Fibroblast of skin of scalp (primary cell): ENCODE measurements around the gene PATZ1.

Source experiments
- DNase-seq: peaks from one replicate; pipeline ENCODE4 v3.0.0-alpha.2; 2013

The PATZ1 gene

DNA sequence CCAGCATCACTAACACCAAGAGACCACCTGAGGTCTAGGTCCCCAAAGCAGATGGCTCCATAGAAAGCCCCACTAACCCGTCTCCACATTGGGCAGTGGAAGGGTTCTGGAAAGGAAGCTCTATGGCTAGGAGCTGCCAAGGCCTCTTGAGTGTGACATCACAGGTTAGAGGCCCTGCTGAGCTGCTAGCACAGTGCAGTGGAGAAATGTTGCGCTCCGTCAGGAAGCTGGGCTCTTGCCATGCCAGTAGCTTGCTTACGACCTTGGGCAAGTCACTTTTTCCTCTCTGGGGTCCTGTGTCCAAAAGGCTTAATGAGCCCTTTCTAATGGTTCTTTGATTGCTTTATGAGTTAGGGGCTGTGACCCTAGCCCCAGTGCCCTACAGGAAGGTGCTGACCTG lies 64.4 kb downstream of the PATZ1 start:
- DNase-seq = no peak

DNA sequence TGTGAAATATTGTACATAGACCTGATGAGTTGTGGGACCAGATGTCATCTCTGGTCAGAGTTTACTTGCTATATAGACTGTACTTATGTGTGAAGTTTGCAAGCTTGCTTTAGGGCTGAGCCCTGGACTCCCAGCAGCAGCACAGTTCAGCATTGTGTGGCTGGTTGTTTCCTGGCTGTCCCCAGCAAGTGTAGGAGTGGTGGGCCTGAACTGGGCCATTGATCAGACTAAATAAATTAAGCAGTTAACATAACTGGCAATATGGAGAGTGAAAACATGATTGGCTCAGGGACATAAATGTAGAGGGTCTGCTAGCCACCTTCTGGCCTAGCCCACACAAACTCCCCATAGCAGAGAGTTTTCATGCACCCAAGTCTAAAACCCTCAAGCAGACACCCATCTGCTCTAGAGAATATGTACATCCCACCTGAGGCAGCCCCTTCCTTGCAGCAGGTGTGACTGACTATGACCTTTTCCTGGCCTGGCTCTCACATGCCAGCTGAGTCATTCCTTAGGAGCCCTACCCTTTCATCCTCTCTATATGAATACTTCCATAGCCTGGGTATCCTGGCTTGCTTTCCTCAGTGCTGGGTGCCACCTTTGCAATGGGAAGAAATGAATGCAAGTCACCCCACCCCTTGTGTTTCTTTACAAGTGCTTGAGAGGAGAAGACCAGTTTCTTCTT lies 66.2 kb downstream of the PATZ1 start:
- no peak for DNase-seq

DNA sequence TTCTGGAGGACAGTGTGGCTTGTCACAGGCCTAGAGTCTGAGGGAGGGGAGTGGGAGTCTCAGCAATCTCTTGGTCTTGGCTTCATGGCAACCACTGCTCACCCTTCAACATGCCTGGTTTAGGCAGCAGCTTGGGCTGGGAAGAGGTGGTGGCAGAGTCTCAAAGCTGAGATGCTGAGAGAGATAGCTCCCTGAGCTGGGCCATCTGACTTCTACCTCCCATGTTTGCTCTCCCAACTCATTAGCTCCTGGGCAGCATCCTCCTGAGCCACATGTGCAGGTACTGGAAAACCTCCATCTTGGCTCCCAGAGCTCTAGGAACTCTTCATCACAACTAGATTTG lies 66.8 kb downstream of the PATZ1 start:
- DNase-seq = no peak

DNA sequence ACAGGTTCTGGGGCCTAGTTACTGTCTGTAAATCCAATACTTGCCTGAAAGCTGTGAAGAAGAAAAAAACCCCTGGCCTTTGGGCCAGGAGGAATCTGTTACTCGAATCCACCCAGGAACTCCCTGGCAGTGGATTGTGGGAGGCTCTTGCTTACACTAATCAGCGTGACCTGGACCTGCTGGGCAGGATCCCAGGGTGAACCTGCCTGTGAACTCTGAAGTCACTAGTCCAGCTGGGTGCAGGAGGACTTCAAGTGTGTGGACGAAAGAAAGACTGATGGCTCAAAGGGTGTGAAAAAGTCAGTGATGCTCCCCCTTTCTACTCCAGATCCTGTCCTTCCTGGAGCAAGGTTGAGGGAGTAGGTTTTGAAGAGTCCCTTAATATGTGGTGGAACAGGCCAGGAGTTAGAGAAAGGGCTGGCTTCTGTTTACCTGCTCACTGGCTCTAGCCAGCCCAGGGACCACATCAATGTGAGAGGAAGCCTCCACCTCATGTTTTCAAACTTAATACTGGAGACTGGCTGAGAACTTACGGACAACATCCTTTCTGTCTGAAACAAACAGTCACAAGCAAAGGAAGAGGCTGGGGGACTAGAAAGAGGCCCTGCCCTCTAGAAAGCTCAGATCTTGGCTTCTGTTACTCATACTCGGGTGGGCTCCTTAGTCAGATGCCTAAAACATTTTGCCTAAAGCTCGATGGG lies 67.4 kb downstream of the PATZ1 start:
- DNase-seq = no peak

DNA sequence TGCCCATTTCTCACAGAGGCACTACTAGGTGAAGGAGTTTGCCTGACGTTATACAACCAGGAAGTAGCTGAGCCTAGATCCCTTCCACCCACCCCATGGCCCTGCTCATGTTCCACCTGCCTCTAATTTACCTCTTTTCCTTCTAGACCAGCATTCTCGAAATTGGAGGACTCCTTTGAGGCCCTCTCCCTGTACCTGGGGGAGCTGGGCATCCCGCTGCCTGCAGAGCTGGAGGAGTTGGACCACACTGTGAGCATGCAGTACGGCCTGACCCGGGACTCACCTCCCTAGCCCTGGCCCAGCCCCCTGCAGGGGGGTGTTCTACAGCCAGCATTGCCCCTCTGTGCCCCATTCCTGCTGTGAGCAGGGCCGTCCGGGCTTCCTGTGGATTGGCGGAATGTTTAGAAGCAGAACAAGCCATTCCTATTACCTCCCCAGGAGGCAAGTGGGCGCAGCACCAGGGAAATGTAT lies 68.0 kb downstream of the PATZ1 start:
- no peak for DNase-seq

DNA sequence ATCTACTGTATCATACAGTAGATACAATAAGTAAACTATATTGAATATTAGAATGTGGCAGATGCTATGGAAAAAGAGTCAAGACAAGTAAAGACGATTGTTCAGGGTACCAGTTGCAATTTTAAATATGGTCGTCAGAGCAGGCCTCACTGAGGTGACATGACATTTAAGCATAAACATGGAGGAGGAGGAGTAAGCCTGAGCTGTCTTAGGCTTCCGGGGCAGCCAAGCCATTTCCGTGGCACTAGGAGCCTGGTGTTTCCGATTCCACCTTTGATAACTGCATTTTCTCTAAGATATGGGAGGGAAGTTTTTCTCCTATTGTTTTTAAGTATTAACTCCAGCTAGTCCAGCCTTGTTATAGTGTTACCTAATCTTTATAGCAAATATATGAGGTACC lies 68.4 kb downstream of the PATZ1 start:
- no peak for DNase-seq

DNA sequence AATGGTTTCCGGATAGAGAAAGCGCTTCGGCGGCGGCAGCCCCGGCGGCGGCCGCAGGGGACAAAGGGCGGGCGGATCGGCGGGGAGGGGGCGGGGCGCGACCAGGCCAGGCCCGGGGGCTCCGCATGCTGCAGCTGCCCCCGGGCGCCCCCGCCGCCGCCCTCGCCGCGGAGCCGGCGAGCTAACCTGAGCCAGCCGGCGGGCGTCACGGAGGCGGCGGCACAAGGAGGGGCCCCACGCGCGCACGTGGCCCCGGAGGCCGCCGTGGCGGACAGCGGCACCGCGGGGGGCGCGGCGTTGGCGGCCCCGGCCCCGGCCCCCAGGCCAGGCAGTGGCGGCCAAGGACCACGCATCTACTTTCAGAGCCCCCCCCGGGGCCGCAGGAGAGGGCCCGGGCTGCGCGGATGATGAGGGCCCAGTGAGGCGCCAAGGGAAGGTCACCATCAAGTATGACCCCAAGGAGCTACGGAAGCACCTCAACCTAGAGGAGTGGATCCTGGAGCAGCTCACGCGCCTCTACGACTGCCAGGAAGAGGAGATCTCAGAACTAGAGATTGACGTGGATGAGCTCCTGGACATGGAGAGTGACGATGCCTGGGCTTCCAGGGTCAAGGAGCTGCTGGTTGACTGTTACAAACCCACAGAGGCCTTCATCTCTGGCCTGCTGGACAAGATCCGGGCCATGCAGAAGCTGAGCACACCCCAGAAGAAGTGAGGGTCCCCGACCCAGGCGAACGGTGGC lies 69.5 kb downstream of the PATZ1 start:
- DNase-seq = no peak
